ENCODE results near the gene SLAMF1.
"Not testable (repeated sequence)": the region's sequence is repeated elsewhere in the genome, so short reads cannot be mapped to it uniquely, and the experiment has no call there.

The SLAMF1 gene

GRCh38 chr1:160652924-160653619 lies 6.2 kb upstream of the SLAMF1 start:
- Histone ChIP-seq H3K27ac (no peak overlapping the region), H3K9me3 (no peaks in the 10 kb centered on the region), H3K4me1 (no peaks in the 10 kb centered on the region), H3K36me3 (no peaks in the 10 kb centered on the region), H3K27me3 (no peaks in the 10 kb centered on the region), H3K4me3 (no peak overlapping the region)
- DNase-seq = no peak
- no peak for TF ChIP-seq CTCF (IDR thresholded peaks at IDR 0.05)
- intact Hi-C loops (cut with DNase I; ENCODE audit: low total_unique reads) = no loop called here

- H3K27ac ChIP-seq; H3K4me1 ChIP-seq; H3K36me3 ChIP-seq; H3K27me3 ChIP-seq; DNase-seq; H3K4me3 ChIP-seq; H3K9me3 ChIP-seq; intact Hi-C loops (cut with DNase I; ENCODE audit: low total_unique reads): not testable (repeated sequence)
These were observed 5.3 kb upstream of the SLAMF1 start for GRCh38 chr1:160652065-160652641.

GRCh38 chr1:160651433-160652064 lies 4.7 kb upstream of the SLAMF1 start:
- no peaks in the 10 kb centered on the region for H3K36me3 ChIP-seq
- H3K4me3 ChIP-seq = no peak overlapping the region
- no peaks in the 10 kb centered on the region for H3K4me1 ChIP-seq
- TF ChIP-seq CTCF (IDR thresholded peaks at IDR 0.05) = no peak
- intact Hi-C loops (cut with DNase I; ENCODE audit: low total_unique reads) = no loop called here
- no peak overlapping the region for H3K27ac ChIP-seq
- no peak for DNase-seq
- H3K9me3 ChIP-seq = no peaks in the 10 kb centered on the region
- no peaks in the 10 kb centered on the region for H3K27me3 ChIP-seq

- Histone ChIP-seq H3K9me3 (no peaks in the 10 kb centered on the region), H3K27ac (no peak overlapping the region), H3K27me3 (no peaks in the 10 kb centered on the region), H3K36me3 (no peaks in the 10 kb centered on the region), H3K4me3 (no peak overlapping the region), H3K4me1 (no peaks in the 10 kb centered on the region)
- DNase-seq = no peak
- TF ChIP-seq CTCF (IDR thresholded peaks at IDR 0.05) = no peak
- intact Hi-C loops (cut with DNase I; ENCODE audit: low total_unique reads) = no loop called here
These were observed 481 bp upstream of the SLAMF1 start for GRCh38 chr1:160647329-160647720.

GRCh38 chr1:160646180-160646579 lies 664 bp downstream of the SLAMF1 start:
- Histone ChIP-seq H3K27ac (no peak overlapping the region), H3K4me3 (no peak overlapping the region), H3K9me3 (no peaks in the 10 kb centered on the region), H3K27me3 (no peaks in the 10 kb centered on the region), H3K4me1 (no peaks in the 10 kb centered on the region), H3K36me3 (no peaks in the 10 kb centered on the region)
- no peak for TF ChIP-seq CTCF (IDR thresholded peaks at IDR 0.05)
- intact Hi-C loops (cut with DNase I; ENCODE audit: low total_unique reads) = no loop called here
- no peak for DNase-seq

GRCh38 chr1:160645386-160646130 lies 1.3 kb downstream of the SLAMF1 start:
- TF ChIP-seq CTCF (IDR thresholded peaks at IDR 0.05) = no peak
- Histone ChIP-seq H3K36me3 (no peaks in the 10 kb centered on the region), H3K4me1 (no peaks in the 10 kb centered on the region), H3K4me3 (no peak overlapping the region), H3K27ac (no peak overlapping the region), H3K27me3 (no peaks in the 10 kb centered on the region), H3K9me3 (no peaks in the 10 kb centered on the region)
- DNase-seq = no peak
- intact Hi-C loops (cut with DNase I; ENCODE audit: low total_unique reads) = no loop called here
